Measurements from ENCODE around the gene MTUS2. TPM values are rescaled to one million over a fixed set of nuclear protein-coding genes. Genes with fewer than 3 reads are reported as not detected.

MTUS2 gene
- polyA plus RNA-seq, 3 donors from 2014 or later = 0.02 TPM; not detected in 2

- no peak for DNase-seq
- peaks cover 0 to 5% (median under 1%) of the 10 kb centered on the region in 6 donors for H3K9me3 Mint-ChIP-seq
- no peak overlapping the region for H3K4me3 Mint-ChIP-seq
- no peaks in the 10 kb centered on the region for H3K4me1 Mint-ChIP-seq
- no peaks in the 10 kb centered on the region for H3K36me3 Mint-ChIP-seq
- no peak overlapping the region for H3K27ac Mint-ChIP-seq
- peaks cover 0 to 4% (median 0%) of the 10 kb centered on the region in 3 donors for H3K27me3 Mint-ChIP-seq (ENCODE audit: low read depth in 3 of 3)
Observed at GRCh38 chr13:29411481-29411880, 591.3 kb downstream of the MTUS2 start.

GRCh38 chr13:29418026-29418425 lies 597.9 kb downstream of the MTUS2 start:
- Mint-ChIP-seq H3K4me3 (no peak overlapping the region), H3K36me3 (no peaks in the 10 kb centered on the region), H3K9me3 (peaks cover 0 to 4% (median under 1%) of the 10 kb centered on the region in 6 donors), H3K27ac (no peak overlapping the region), H3K27me3 (ENCODE audit: low read depth in 3 of 3) (peaks cover 3 to 6% (median 4%) of the 10 kb centered on the region in 3 donors), H3K4me1 (no peaks in the 10 kb centered on the region)
- no peak for DNase-seq

GRCh38 chr13:29421118-29421517 lies 601.0 kb downstream of the MTUS2 start:
- Mint-ChIP-seq H3K4me1 (no peaks in the 10 kb centered on the region), H3K9me3 (peaks cover 0 to 3% (median 0%) of the 10 kb centered on the region in 6 donors), H3K36me3 (peaks cover 0 to 4% (median 0%) of the 10 kb centered on the region in 3 donors), H3K4me3 (no peak overlapping the region), H3K27me3 (ENCODE audit: low read depth in 3 of 3) (peaks cover 4 to 9% (median 6%) of the 10 kb centered on the region in 3 donors), H3K27ac (no peak overlapping the region)
- DNase-seq = no peak

DNA sequence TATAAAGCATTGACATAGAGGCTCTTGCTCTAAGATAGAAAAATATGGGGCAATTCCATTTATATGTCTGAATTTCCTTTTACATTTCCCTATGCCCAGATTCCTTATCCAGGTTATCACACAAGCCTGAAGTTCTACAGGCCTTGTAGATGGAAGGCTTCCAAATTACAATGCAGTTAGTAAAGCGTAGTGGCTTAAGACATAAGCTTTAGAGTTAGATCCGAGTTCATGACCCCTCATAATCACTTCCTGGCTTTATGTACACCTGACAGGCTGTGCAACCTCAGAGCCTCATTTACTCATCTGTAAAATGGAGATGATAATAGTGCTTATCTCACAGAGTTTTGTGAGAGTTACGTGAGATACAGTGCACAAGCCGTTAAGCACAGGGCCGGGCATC lies 601.9 kb downstream of the MTUS2 start:
- H3K9me3 Mint-ChIP-seq = peaks cover 0 to 2% (median 0%) of the 10 kb centered on the region in 6 donors
- no peaks in the 10 kb centered on the region for H3K4me1 Mint-ChIP-seq
- H3K27me3 Mint-ChIP-seq (ENCODE audit: low read depth in 3 of 3) = peaks cover 4 to 9% (median 5%) of the 10 kb centered on the region in 3 donors
- no peak overlapping the region for H3K4me3 Mint-ChIP-seq
- no peak overlapping the region for H3K27ac Mint-ChIP-seq
- DNase-seq = no peak
- H3K36me3 Mint-ChIP-seq = peaks cover 0 to 4% (median 0%) of the 10 kb centered on the region in 3 donors

GRCh38 chr13:29423050-29423449 lies 602.9 kb downstream of the MTUS2 start:
- Mint-ChIP-seq H3K27ac (no peak overlapping the region), H3K9me3 (peaks cover 0 to 2% (median 0%) of the 10 kb centered on the region in 6 donors), H3K4me3 (no peak overlapping the region), H3K27me3 (ENCODE audit: low read depth in 3 of 3) (peaks cover 6 to 14% (median 7%) of the 10 kb centered on the region in 3 donors), H3K4me1 (no peaks in the 10 kb centered on the region), H3K36me3 (peaks cover 0 to 4% (median 0%) of the 10 kb centered on the region in 3 donors)
- DNase-seq = no peak

GRCh38 chr13:29427937-29428309 lies 607.8 kb downstream of the MTUS2 start:
- no peak for DNase-seq
- peaks cover 6 to 19% (median 10%) of the 10 kb centered on the region in 3 donors for H3K27me3 Mint-ChIP-seq (ENCODE audit: low read depth in 3 of 3)
- H3K4me3 Mint-ChIP-seq = no peak overlapping the region

DNA sequence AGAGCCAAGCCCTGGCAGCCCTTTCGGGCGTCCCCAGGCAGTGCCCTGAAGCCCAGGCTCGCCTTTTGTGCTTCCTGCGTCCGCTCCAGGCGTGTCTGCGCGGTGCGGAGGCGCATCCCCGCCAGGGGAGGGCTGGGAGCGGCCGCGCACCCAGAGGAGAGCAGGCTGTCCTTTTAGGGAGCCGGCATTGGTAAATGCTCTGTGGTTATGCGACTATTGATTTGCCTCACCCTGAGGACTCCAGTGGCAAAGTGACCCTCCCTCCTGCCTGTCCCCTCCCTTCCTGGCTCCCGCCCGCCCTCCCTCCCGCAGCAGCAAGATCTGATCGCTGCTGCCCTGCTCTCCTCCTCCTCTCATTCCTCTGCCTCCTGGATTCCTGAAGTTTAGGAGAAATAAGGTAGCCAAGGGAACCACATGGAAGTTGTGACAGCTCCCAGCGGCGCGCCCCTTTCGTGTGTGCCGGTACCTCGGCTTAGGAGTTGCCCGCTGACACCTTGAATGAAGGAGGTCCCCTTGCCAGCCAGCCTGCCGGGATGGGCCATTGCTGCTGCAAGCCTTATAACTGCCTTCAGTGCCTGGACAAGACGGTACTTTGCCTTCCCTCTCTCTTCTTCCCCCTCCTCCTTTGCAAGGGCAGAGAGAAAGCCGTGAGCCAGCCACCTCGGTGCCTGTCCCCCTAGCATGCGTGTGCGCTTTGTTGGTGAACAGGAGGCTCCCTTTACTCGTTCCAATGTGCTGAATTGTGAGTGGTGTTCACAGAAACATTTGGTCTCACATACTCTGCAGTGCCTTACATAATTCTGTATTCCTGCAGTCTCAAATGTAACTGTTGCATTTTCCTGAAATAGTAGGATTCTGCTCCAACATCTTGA lies 608.4 kb downstream of the MTUS2 start:
- Mint-ChIP-seq H3K4me1 (no peaks in the 10 kb centered on the region), H3K27ac (no peak overlapping the region), H3K27me3 (ENCODE audit: low read depth in 3 of 3) (peaks cover 6 to 21% (median 10%) of the 10 kb centered on the region in 3 donors), H3K9me3 (peaks cover 0 to 6% (median 0%) of the 10 kb centered on the region in 6 donors), H3K36me3 (no peaks in the 10 kb centered on the region), H3K4me3 (no peak overlapping the region)
- DNase-seq = no peak

More at GRCh38 chr13:29427937-29428309, 607.8 kb downstream of the MTUS2 start:
- Mint-ChIP-seq H3K9me3 (peaks cover 0 to 6% (median 0%) of the 10 kb centered on the region in 6 donors), H3K4me1 (no peaks in the 10 kb centered on the region), H3K36me3 (peaks cover 0 to 4% (median 0%) of the 10 kb centered on the region in 3 donors), H3K27ac (no peak overlapping the region)

DNA sequence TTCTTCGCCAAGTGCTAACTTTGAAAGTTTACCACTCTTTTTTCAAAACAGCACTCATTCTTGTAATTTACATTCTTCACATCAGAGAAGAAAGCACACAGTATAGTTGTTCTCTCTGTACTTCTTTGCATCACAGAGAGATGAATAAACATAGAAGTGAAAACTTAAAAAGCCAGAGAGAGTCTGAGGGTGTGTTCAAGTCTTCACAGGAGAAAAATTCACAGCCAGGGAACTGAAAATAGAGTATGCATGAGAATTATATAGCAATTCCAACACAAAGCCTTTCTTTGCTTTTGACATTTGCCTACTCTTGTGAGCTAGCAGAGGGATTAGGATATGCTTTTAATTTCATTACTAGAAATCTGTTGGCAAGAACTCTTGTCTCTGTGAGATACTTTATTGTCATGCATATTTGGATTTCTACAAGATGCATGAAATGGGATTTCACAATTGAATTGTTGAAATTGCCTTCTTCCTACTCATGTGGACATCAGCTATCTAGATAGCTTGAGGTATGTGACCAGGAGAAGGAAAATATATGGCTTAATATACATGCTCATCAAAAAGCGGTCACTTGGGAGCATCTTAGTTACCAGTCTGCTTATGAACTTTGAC lies 609.3 kb downstream of the MTUS2 start:
- DNase-seq = no peak
- Mint-ChIP-seq H3K9me3 (peaks cover 0 to 6% (median 0%) of the 10 kb centered on the region in 6 donors), H3K27ac (no peak overlapping the region), H3K4me1 (no peaks in the 10 kb centered on the region), H3K36me3 (no peaks in the 10 kb centered on the region), H3K27me3 (ENCODE audit: low read depth in 3 of 3) (peaks cover 6 to 21% (median 10%) of the 10 kb centered on the region in 3 donors), H3K4me3 (no peak overlapping the region)

DNA sequence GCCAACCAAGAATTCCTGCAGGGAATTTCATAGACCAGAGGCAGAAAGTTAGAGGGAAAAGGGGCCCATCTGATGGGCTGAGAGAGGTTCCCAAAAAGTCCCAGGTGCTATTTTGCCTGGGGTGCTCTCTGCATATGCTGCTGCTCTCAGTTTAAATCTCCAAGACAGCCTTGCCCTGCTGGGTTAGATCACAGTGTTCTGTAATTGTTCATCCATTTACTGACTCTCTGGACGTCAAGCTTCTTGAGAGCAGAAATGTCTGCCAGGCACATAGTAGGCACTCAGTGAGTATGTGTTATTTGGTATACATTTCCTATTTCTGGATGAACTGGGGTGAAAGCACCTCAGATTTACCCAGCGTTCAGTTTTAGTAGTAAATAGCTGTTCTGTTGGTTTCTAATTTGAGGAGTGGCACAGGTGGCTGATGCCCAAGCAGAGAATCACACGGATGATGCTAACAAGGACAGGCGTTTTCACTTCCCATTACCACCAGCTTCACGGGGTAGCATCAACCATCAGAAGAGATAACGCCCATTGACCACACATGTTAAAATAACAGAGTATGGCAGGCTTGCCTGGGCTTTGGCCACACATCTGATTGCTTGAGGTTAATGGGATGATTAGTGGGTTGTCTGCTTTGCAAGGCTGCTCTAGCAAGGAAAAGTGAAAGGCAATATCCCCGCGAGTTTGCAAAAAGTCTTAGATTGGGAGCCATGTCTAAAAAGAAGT lies 614.2 kb downstream of the MTUS2 start:
- Mint-ChIP-seq H3K4me3 (no peak overlapping the region), H3K36me3 (no peaks in the 10 kb centered on the region), H3K27me3 (ENCODE audit: low read depth in 3 of 3) (peaks cover 2 to 6% (median 6%) of the 10 kb centered on the region in 3 donors), H3K4me1 (no peaks in the 10 kb centered on the region), H3K9me3 (peaks cover 0 to 2% (median 0%) of the 10 kb centered on the region in 6 donors), H3K27ac (no peak overlapping the region)
- DNase-seq = no peak

DNA sequence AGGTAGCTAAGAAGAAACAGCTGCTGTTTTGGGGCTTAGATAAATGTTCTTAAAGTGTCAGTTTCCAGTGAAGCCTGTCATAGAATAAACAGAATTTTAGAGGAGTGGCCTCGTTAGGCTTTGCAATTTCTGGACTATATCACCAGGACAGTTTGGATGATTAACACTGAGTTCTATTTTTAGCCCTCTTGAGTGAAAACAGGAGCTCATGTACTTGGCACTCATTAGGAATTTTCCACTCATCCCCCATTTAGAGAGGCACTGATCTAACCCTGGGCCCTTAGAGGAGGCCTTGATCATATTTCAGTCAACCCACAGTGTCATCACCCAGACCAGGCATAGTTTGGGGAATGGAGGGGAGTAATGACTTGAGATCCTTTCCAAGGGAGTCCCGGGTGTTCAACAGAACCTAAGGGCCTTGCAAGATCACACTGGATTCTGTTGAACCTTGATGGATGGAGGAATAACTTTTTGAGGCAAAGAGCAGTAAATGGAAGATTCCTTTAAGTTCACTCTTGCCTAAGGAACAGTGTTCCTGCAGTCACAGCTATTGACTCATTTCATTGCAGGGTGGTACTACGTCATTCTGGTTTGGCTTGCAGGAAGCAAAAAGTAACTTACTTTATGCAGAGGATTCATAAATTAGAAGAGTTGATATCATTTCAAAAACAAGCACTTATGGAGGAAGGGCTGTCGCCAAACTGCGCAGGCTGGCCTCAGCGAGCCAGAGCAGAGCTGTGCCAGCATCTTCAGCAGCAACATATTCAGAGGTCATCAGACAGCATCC lies 615.2 kb downstream of the MTUS2 start:
- Mint-ChIP-seq H3K9me3 (peaks cover 0 to 2% (median 0%) of the 10 kb centered on the region in 6 donors), H3K4me1 (no peaks in the 10 kb centered on the region), H3K27ac (no peak overlapping the region), H3K27me3 (ENCODE audit: low read depth in 3 of 3) (peaks cover 2 to 6% (median 6%) of the 10 kb centered on the region in 3 donors), H3K4me3 (no peak overlapping the region), H3K36me3 (no peaks in the 10 kb centered on the region)
- DNase-seq = no peak

DNA sequence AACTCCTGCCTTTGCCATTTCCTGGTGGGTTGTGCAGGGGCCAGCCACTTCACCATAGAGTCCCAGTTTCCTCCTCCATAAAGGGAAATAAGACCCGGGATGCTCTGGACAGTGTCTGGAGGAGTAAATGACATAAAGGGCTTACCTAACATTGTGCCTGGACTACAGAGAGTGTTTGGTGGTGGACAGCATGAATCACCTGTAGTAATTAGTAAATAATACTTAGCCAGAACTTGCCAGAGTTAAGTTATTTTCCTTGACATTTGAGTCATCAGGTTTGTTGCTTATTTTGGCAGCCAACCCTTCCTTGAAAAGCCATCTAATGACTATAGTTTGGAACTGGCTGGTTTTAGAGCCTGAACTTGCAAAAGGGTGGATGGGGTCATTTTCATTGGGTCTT lies 616.2 kb downstream of the MTUS2 start:
- no peaks in the 10 kb centered on the region for H3K36me3 Mint-ChIP-seq
- DNase-seq = no peak
- H3K4me1 Mint-ChIP-seq = no peaks in the 10 kb centered on the region
- peaks cover 2 to 9% (median 6%) of the 10 kb centered on the region in 3 donors for H3K27me3 Mint-ChIP-seq (ENCODE audit: low read depth in 3 of 3)
- no peak overlapping the region for H3K4me3 Mint-ChIP-seq
- H3K9me3 Mint-ChIP-seq = peaks cover 0 to 2% (median 0%) of the 10 kb centered on the region in 6 donors
- H3K27ac Mint-ChIP-seq = no peak overlapping the region

GRCh38 chr13:29436721-29437280 lies 616.7 kb downstream of the MTUS2 start:
- Mint-ChIP-seq H3K27me3 (ENCODE audit: low read depth in 3 of 3) (peaks cover 2 to 9% (median 6%) of the 10 kb centered on the region in 3 donors), H3K36me3 (no peaks in the 10 kb centered on the region), H3K4me3 (no peak overlapping the region)

DNA sequence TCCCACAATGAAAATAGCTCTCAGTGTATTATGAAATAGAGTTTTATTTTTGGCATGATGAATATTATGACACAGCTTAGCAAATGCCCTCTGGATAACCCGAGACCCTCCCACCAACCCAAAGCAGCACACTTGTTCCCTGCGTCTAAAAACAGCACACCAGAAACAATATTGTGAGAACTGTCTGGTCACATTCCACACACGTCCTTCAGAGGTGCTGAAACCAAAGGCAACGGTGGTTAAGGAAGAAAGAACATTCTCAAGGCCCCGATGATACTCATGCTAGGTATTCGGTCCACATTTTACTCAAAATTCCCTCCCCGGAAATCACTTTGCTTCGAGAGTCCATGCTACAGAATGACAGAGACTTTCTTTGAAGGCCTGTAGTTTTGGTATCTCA lies 618.6 kb downstream of the MTUS2 start:
- Mint-ChIP-seq H3K9me3 (no peaks in the 10 kb centered on the region), H3K27ac (no peak overlapping the region), H3K4me1 (no peaks in the 10 kb centered on the region), H3K36me3 (no peaks in the 10 kb centered on the region), H3K4me3 (no peak overlapping the region), H3K27me3 (ENCODE audit: low read depth in 3 of 3) (peaks cover 2 to 6% (median 5%) of the 10 kb centered on the region in 3 donors)
- no peak for DNase-seq

More at GRCh38 chr13:29436721-29437280, 616.7 kb downstream of the MTUS2 start:
- DNase-seq = no peak
- Mint-ChIP-seq H3K4me1 (no peaks in the 10 kb centered on the region), H3K27ac (no peak overlapping the region), H3K9me3 (peaks cover 0 to 2% (median 0%) of the 10 kb centered on the region in 6 donors)

Data from immature natural killer cell (primary cell).